ENCODE results near the gene KRTCAP3.
"Not testable (repeated sequence)": the region's sequence is repeated elsewhere in the genome, so short reads cannot be mapped to it uniquely, and the experiment has no call there.

The KRTCAP3 gene

GRCh38 chr2:27441958-27442919 is at the start of gene KRTCAP3:
Gene KRTCAP3 (plus strand): TSS chr2:27442381. CDS start chr2:27442413, 32 bp downstream.
- peak; percentile 61 for DNase-seq

GRCh38 chr2:27393225-27393624 is 49.0 kb upstream of the KRTCAP3 start:
- DNase-seq = no peak

GRCh38 chr2:27398962-27399361 is 43.2 kb upstream of the KRTCAP3 start:
- DNase-seq = no peak

GRCh38 chr2:27400348-27401135 is 41.6 kb upstream of the KRTCAP3 start:
- no peak for DNase-seq

GRCh38 chr2:27407798-27408491 is 34.2 kb upstream of the KRTCAP3 start:
- DNase-seq = peak; percentile 38

GRCh38 chr2:27408601-27409320 is 33.4 kb upstream of the KRTCAP3 start:
- DNase-seq = no peak

GRCh38 chr2:27409321-27410073 is 32.7 kb upstream of the KRTCAP3 start, which contains the start of gene PPM1G:
Gene PPM1G (minus strand): TSS chr2:27409591. CDS start chr2:27409422, 169 bp downstream.
- peak; percentile 96 for DNase-seq

GRCh38 chr2:27412419-27413152 is 29.6 kb upstream of the KRTCAP3 start:
- no peak for DNase-seq

- no peak for DNase-seq
These were observed 26.0 kb upstream of the KRTCAP3 start for GRCh38 chr2:27416151-27416550.

GRCh38 chr2:27420996-27421395 is 21.2 kb upstream of the KRTCAP3 start:
- DNase-seq = no peak

- no peak for DNase-seq
These were observed 20.4 kb upstream of the KRTCAP3 start for GRCh38 chr2:27421660-27422250.

- DNase-seq = no peak
These were observed 19.2 kb upstream of the KRTCAP3 start for GRCh38 chr2:27422958-27423357.

- DNase-seq = not testable (repeated sequence)
These were observed 17.1 kb upstream of the KRTCAP3 start for GRCh38 chr2:27425039-27425438.

- DNase-seq = no peak
These were observed 14.3 kb upstream of the KRTCAP3 start for GRCh38 chr2:27427863-27428212.

- peak; percentile 90 for DNase-seq
These were observed 13.8 kb upstream of the KRTCAP3 start, which contains the start of gene NRBP1 for GRCh38 chr2:27428213-27428977. Gene NRBP1 (plus strand): TSS chr2:27428631. CDS start chr2:27433274, 4,643 bp downstream.

- DNase-seq = peak; percentile 59
These were observed 13.1 kb upstream of the KRTCAP3 start for GRCh38 chr2:27428978-27429541.

GRCh38 chr2:27431395-27431794 is 10.8 kb upstream of the KRTCAP3 start:
- no peak for DNase-seq

GRCh38 chr2:27435628-27436027 is 6.6 kb upstream of the KRTCAP3 start:
- no peak for DNase-seq
